ENCODE measurements around the gene SUN2. TPM values are rescaled to one million over a fixed set of nuclear protein-coding genes. Genes with fewer than 3 reads are reported as not detected.

SUN2 gene
- total RNA-seq, 6 experiments from 2014 or later, result 104 to 174 (median 144) TPM

GRCh38 chr22:38738475-38739070 is 17.2 kb downstream of the SUN2 start:
- TF ChIP-seq POLR2A (IDR thresholded peaks at IDR 0.05), result no peak
- DNase-seq (peak in 1 of 3 donors; percentile 47), ATAC-seq (no peak)
- Histone ChIP-seq H3K36me3 (peaks cover 3 to 85% (median 66%) of the 10 kb centered on the region in 4 donors), H3K9me3 (no peaks in the 10 kb centered on the region), H3K4me3 (no peak overlapping the region), H3K4me1 (peaks cover 0 to 31% (median 16%) of the 10 kb centered on the region in 4 donors), H3K27me3 (no peaks in the 10 kb centered on the region), H3K27ac (no peak overlapping the region)
- 100% methylated on average over 1 of the region's 18 CpGs for WGBS (ENCODE audit: insufficient coverage, low coverage, low lambda C conversion rate, missing lambda C conversion rate)
- intact Hi-C loops (cut with DNase I), result no loop called here

GRCh38 chr22:38737302-38738060 is 18.3 kb downstream of the SUN2 start:
- peaks cover 3 to 75% (median 57%) of the 10 kb centered on the region in 4 donors for H3K36me3 ChIP-seq
- no peak overlapping the region for H3K4me3 ChIP-seq
- WGBS (ENCODE audit: insufficient coverage, low coverage, low lambda C conversion rate, missing lambda C conversion rate), result 75% methylated on average over 10 of the region's 21 CpGs
- no peak overlapping the region for H3K27ac ChIP-seq
- no peak for ATAC-seq
- intact Hi-C loops (cut with DNase I), result no loop called here
- H3K4me1 ChIP-seq, result peaks cover 0 to 42% (median 21%) of the 10 kb centered on the region in 4 donors
- peak in 1 of 3 donors; percentile 37 for DNase-seq
- no peaks in the 10 kb centered on the region for H3K9me3 ChIP-seq
- H3K27me3 ChIP-seq, result no peaks in the 10 kb centered on the region
- TF ChIP-seq POLR2A (IDR thresholded peaks at IDR 0.05) (no peak), CTCF (IDR thresholded peaks at IDR 0.05) (no peak)

- Histone ChIP-seq H3K27ac (peak overlapping the region in 1 of 3 donors; percentile 96), H3K9me3 (no peaks in the 10 kb centered on the region), H3K4me3 (no peak overlapping the region), H3K27me3 (no peaks in the 10 kb centered on the region), H3K4me1 (peaks cover 0 to 55% (median 26%) of the 10 kb centered on the region in 4 donors), H3K36me3 (peaks cover 3 to 63% (median 46%) of the 10 kb centered on the region in 4 donors)
- no peak for TF ChIP-seq CTCF (IDR thresholded peaks at IDR 0.05)
- TF ChIP-seq POLR2A (IDR thresholded peaks at IDR 0.05), result no peak
- ATAC-seq, result no peak
- no peak for DNase-seq
- intact Hi-C loops (cut with DNase I), result no loop called here
- 80% methylated on average over 2 of the region's 7 CpGs for WGBS (ENCODE audit: insufficient coverage, low coverage, low lambda C conversion rate, missing lambda C conversion rate)
These were observed 19.6 kb downstream of the SUN2 start for GRCh38 chr22:38736257-38736570.

GRCh38 chr22:38735465-38736256 is 20.1 kb downstream of the SUN2 start:
- intact Hi-C loops (cut with DNase I), result no loop called here
- Histone ChIP-seq H3K4me3 (no peak overlapping the region), H3K27me3 (no peaks in the 10 kb centered on the region), H3K4me1 (peaks cover 0 to 56% (median 26%) of the 10 kb centered on the region in 4 donors), H3K27ac (peak overlapping the region in 2 of 3 donors; percentile 83 to 96), H3K9me3 (no peaks in the 10 kb centered on the region), H3K36me3 (peaks cover 3 to 57% (median 41%) of the 10 kb centered on the region in 4 donors)
- TF ChIP-seq CTCF (IDR thresholded peaks at IDR 0.05) (no peak), POLR2A (IDR thresholded peaks at IDR 0.05) (no peak)
- 65% methylated on average over 12 of the region's 15 CpGs for WGBS (ENCODE audit: insufficient coverage, low coverage, low lambda C conversion rate, missing lambda C conversion rate)
- ATAC-seq, result peak in 2 of 4 donors; percentile 1 to 9
- DNase-seq, result peak; percentile 47 to 67 (median 55)

Measured in right lobe of liver (tissue), 6 donors.